Sigmoid colon (tissue), 7 donors: Measurements from ENCODE around the gene APOB. TPM values are rescaled to one million over a fixed set of nuclear protein-coding genes. Genes with fewer than 3 reads are reported as not detected.

ENCODE experiments used
- DNase-seq: peaks from one replicate; pipeline ENCODE4 v3.0.0-alpha.2; 2019
- H3K27ac ChIP-seq, 4 donors: fragments of 200-600 bp; sonication (generic); one replicate each; pipeline ENCODE4 v1.5.1; 2016 to 2019; ENCODE audit warnings: mild to moderate bottlenecking in 1 of 4
- H3K27me3 ChIP-seq, 3 donors: fragments of 200-600 bp; sonication (generic); one replicate each; pipeline ENCODE4 v1.5.1; 2019; ENCODE audit warnings: mild to moderate bottlenecking in 1 of 3
- H3K36me3 ChIP-seq, 4 donors: fragments of 200-600 bp; sonication (generic); one replicate each; pipeline ENCODE4 v1.5.1; 2016 to 2019
- H3K4me1 ChIP-seq, 4 donors: fragments of 200-600 bp; sonication (generic); one replicate each; pipeline ENCODE4 v1.5.1; 2017 to 2019
- H3K4me3 ChIP-seq, 4 donors: fragments of 200-600 bp; sonication (generic); one replicate each; pipeline ENCODE4 v1.5.1; 2017 to 2019; ENCODE audit warnings: mild to moderate bottlenecking in 2 of 4, moderate library complexity in 1 of 4
- H3K9me3 ChIP-seq, 4 donors: fragments of 200-600 bp in 3 of 4; sonication (generic) in 3 of 4; one replicate each; pipeline versions ENCODE4 v1.5.1 to v1.6.1; 2013 to 2019
- CTCF ChIP-seq, 4 experiments: fragments of 450-650 bp in 3 of 4; fragments of 200-600 bp in 1 of 4; IDR thresholded peaks; one replicate each; pipeline ENCODE4 v1.5.1; 2016 to 2019; ENCODE audit warnings: antibody characterized with exemption in 4 of 4, mild to moderate bottlenecking in 3 of 4, moderate library complexity in 2 of 4
- EP300 ChIP-seq, 4 donors: sonication (generic); formaldehyde crosslinking; IDR thresholded peaks; one replicate each; pipeline ENCODE4 v1.6.1; 2017; ENCODE audit warnings: antibody characterized with exemption in 4 of 4
- POLR2A ChIP-seq, 2 donors: fragments of 450-650 bp; IDR thresholded peaks; one replicate each; pipeline ENCODE4 v1.6.1; 2016; ENCODE audit warnings: antibody characterized with exemption in 2 of 2, mild to moderate bottlenecking in 2 of 2, moderate library complexity in 2 of 2
- POLR2AphosphoS5 ChIP-seq, 4 donors: sonication (generic); formaldehyde crosslinking; IDR thresholded peaks; one replicate each; pipeline ENCODE4 v1.6.1; 2017; ENCODE audit warnings: antibody characterized with exemption in 4 of 4
- WGBS, 2 donors: extraction: QIAGEN DNeasy Blood & Tissue Kit; methylation state at CpG; one replicate each; pipeline ENCODE4 v1.1.7; 2013; 5-methylcytosine and 5-hydroxymethylcytosine counted together
- intact Hi-C: fragments of 100-400 bp; cut with DNase I; formaldehyde crosslinking; loops from one replicate; pipeline ENCODE4 v1.15.1; 2023
- polyA plus RNA-seq, 3 donors: library from polyadenylated mRNA; stranded (reverse); fragments of 200-250 nt; gene quantifications; one replicate each; pipeline ENCODE4 v1.2.3, GENCODE V29; 2013
- total RNA-seq, 4 donors: library from RNA; depleted of rRNA; stranded (reverse); fragments of >200 nt; gene quantifications; one replicate each; pipeline ENCODE4 v1.1.0, GENCODE V29; 2016
- donor health status: healthy with polysubstance abuse.
- donor health status: Bipolar disorder and iron deficiency.
- donor health status: healthy.

Gene APOB
- total and polyA plus RNA-seq, 7 donors: under 0.01 to 3.6 (median 0.69) TPM; not detected in 1

- no peaks in the 10 kb centered on the region for H3K36me3 ChIP-seq
- no peak for TF ChIP-seq POLR2AphosphoS5 (IDR thresholded peaks at IDR 0.05)
- TF ChIP-seq CTCF (IDR thresholded peaks at IDR 0.05): no peak
- no peak for TF ChIP-seq POLR2A (IDR thresholded peaks at IDR 0.05)
- no peak for TF ChIP-seq EP300 (IDR thresholded peaks at IDR 0.05)
- 89 to 95% methylated on average over 3 of the region's 3 CpGs for WGBS, 2 donors
- H3K27me3 ChIP-seq: no peaks in the 10 kb centered on the region
- H3K4me1 ChIP-seq: peaks cover 0 to 12% (median 3%) of the 10 kb centered on the region in 4 donors
- no peak overlapping the region for H3K27ac ChIP-seq
- H3K4me3 ChIP-seq: no peak overlapping the region
- no peak for DNase-seq
- intact Hi-C loops: no loop called here
- no peaks in the 10 kb centered on the region for H3K9me3 ChIP-seq
Observed at GRCh38 chr2:21012557-21012937, 31.3 kb downstream of the APOB start.

- intact Hi-C loops: no loop called here
- H3K27me3 ChIP-seq: no peaks in the 10 kb centered on the region
- no peak for DNase-seq
Observed at GRCh38 chr2:21011876-21012556, 31.9 kb downstream of the APOB start.

GRCh38 chr2:21011453-21011852, 32.4 kb downstream of the APOB start:
- intact Hi-C loops: no loop called here
- no peaks in the 10 kb centered on the region for H3K36me3 ChIP-seq
- WGBS, 2 donors: 81 to 90% methylated on average over 3 of the region's 3 CpGs
- H3K9me3 ChIP-seq: no peaks in the 10 kb centered on the region
- H3K27me3 ChIP-seq: no peaks in the 10 kb centered on the region
- TF ChIP-seq EP300 (IDR thresholded peaks at IDR 0.05) (no peak), CTCF (IDR thresholded peaks at IDR 0.05) (no peak), POLR2A (IDR thresholded peaks at IDR 0.05) (no peak), POLR2AphosphoS5 (IDR thresholded peaks at IDR 0.05) (no peak)
- H3K4me1 ChIP-seq: peaks cover 0 to 12% (median 3%) of the 10 kb centered on the region in 4 donors
- no peak overlapping the region for H3K4me3 ChIP-seq
- no peak for DNase-seq
- H3K27ac ChIP-seq: peak overlapping the region in 2 of 4 donors; percentile 1 to 16

More at GRCh38 chr2:21011876-21012556, 31.9 kb downstream of the APOB start:
- TF ChIP-seq EP300 (IDR thresholded peaks at IDR 0.05) (no peak), POLR2AphosphoS5 (IDR thresholded peaks at IDR 0.05) (no peak), POLR2A (IDR thresholded peaks at IDR 0.05) (no peak), CTCF (IDR thresholded peaks at IDR 0.05) (no peak)
- Histone ChIP-seq H3K36me3 (no peaks in the 10 kb centered on the region), H3K4me1 (peaks cover 0 to 12% (median 3%) of the 10 kb centered on the region in 4 donors), H3K4me3 (no peak overlapping the region), H3K27ac (no peak overlapping the region), H3K9me3 (no peaks in the 10 kb centered on the region)
- WGBS, 2 donors: 83 to 88% methylated on average over 8 of the region's 8 CpGs

GRCh38 chr2:21010813-21011439, 32.9 kb downstream of the APOB start:
- intact Hi-C loops: no loop called here
- DNase-seq: no peak
- Histone ChIP-seq H3K27me3 (no peaks in the 10 kb centered on the region), H3K4me3 (no peak overlapping the region), H3K36me3 (no peaks in the 10 kb centered on the region), H3K9me3 (no peaks in the 10 kb centered on the region), H3K4me1 (peaks cover 0 to 12% (median 3%) of the 10 kb centered on the region in 4 donors), H3K27ac (peak overlapping the region in 2 of 4 donors; percentile 1 to 16)
- TF ChIP-seq POLR2A (IDR thresholded peaks at IDR 0.05): no peak
- peak in 3 of 4 donors; percentile 15 to 43 (median 22) for TF ChIP-seq POLR2AphosphoS5 (IDR thresholded peaks at IDR 0.05)
- TF ChIP-seq EP300 (IDR thresholded peaks at IDR 0.05): no peak
- 82 to 83% methylated on average over 10 of the region's 10 CpGs for WGBS, 2 donors

- 64 to 76% methylated on average over 2 of the region's 2 CpGs for WGBS, 2 donors
- intact Hi-C loops: no loop called here
- no peaks in the 10 kb centered on the region for H3K27me3 ChIP-seq
- no peak overlapping the region for H3K4me3 ChIP-seq
- H3K27ac ChIP-seq: no peak overlapping the region
- no peaks in the 10 kb centered on the region for H3K36me3 ChIP-seq
- peaks cover 0 to 12% (median 3%) of the 10 kb centered on the region in 4 donors for H3K4me1 ChIP-seq
- H3K9me3 ChIP-seq: no peaks in the 10 kb centered on the region
- no peak for DNase-seq
- TF ChIP-seq CTCF (IDR thresholded peaks at IDR 0.05): no peak
- no peak for TF ChIP-seq POLR2A (IDR thresholded peaks at IDR 0.05)
- no peak for TF ChIP-seq POLR2AphosphoS5 (IDR thresholded peaks at IDR 0.05)
- TF ChIP-seq EP300 (IDR thresholded peaks at IDR 0.05): no peak
Observed at GRCh38 chr2:21009662-21010225, 34.1 kb downstream of the APOB start.
